ENCODE results near the gene NFIX. TPM values are rescaled to one million over a fixed set of nuclear protein-coding genes. Genes with fewer than 3 reads are reported as not detected.

The NFIX gene
- total RNA-seq, 1 experiment from 2014 or later: 144 TPM

- peaks cover 12% of the 10 kb centered on the region for H3K4me1 ChIP-seq (ENCODE audit: control insufficient read depth, insufficient read depth, low read length)
- no peak for ATAC-seq
- POLR2A ChIA-PET: no interaction called here
- CTCF ChIA-PET: interaction anchor here (1.1 kb wide), 1 partner anchor 19 kb away, joined by 4 read pairs; no protein-coding TSS in a partner anchor
- intact Hi-C loops (cut with micrococcal nuclease; ENCODE audit: unreplicated experiment): loop anchor here (10.0 kb wide), 1 partner anchor 50 kb away; no protein-coding TSS in a partner anchor
- H3K9me3 ChIP-seq (ENCODE audit: control insufficient read depth, insufficient read depth, low read depth, low read length): no peaks in the 10 kb centered on the region
- H3K27me3 ChIP-seq (ENCODE audit: control insufficient read depth, insufficient read depth, low read length): no peaks in the 10 kb centered on the region
- peak overlapping the region; percentile 69; the same call in 1 of the 2 replicates for H3K27ac ChIP-seq (ENCODE audit: low read length)
- H3K36me3 ChIP-seq (ENCODE audit: control insufficient read depth, insufficient read depth, low read length): no peaks in the 10 kb centered on the region
- BruUV-seq (replicated peaks): no TSS peak
- in situ Hi-C loops (cut with HindIII; ENCODE audit: low pct_unique_long_range_greater_than_20kb, low sequenced_read_pairs): no loop called here
- no peak for TF ChIP-seq REST (IDR thresholded peaks at IDR 0.05; ENCODE audit: insufficient read depth in 1 of 2, low read depth in 2 of 2, low read length in 1 of 2)
- TF ChIP-seq, protein P1, sequence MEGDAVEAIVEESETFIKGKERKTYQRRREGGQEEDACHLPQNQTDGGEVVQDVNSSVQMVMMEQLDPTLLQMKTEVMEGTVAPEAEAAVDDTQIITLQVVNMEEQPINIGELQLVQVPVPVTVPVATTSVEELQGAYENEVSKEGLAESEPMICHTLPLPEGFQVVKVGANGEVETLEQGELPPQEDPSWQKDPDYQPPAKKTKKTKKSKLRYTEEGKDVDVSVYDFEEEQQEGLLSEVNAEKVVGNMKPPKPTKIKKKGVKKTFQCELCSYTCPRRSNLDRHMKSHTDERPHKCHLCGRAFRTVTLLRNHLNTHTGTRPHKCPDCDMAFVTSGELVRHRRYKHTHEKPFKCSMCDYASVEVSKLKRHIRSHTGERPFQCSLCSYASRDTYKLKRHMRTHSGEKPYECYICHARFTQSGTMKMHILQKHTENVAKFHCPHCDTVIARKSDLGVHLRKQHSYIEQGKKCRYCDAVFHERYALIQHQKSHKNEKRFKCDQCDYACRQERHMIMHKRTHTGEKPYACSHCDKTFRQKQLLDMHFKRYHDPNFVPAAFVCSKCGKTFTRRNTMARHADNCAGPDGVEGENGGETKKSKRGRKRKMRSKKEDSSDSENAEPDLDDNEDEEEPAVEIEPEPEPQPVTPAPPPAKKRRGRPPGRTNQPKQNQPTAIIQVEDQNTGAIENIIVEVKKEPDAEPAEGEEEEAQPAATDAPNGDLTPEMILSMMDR (IDR thresholded peaks at IDR 0.05): no peak
- TF ChIP-seq SIN3A (IDR thresholded peaks at IDR 0.05; ENCODE audit: borderline replicate concordance, insufficient read depth, low read depth, low read length): no peak
- no peak for TF ChIP-seq TCF7L2 (IDR thresholded peaks at IDR 0.05; ENCODE audit: low read depth, low read length)
- no peak for TF ChIP-seq POLR2AphosphoS5 (IDR thresholded peaks at IDR 0.05; ENCODE audit: low read depth, low read length)
- no peak for DNase-seq (ENCODE audit: low read depth, low spot score)
- H3K4me3 ChIP-seq (ENCODE audit: low read depth in 2 of 2, low read length in 2 of 2): no peak overlapping the region
These were observed 10.6 kb upstream of the NFIX start for GRCh38 chr19:12984683-12985048.

- POLR2A ChIA-PET: interaction anchor here (0.6 kb wide), 1 partner anchor 81 kb away, joined by 3 read pairs; no protein-coding TSS in a partner anchor
- BruUV-seq (replicated peaks): no TSS peak
- DNase-seq (ENCODE audit: low read depth, low spot score): no peak
- TF ChIP-seq TCF7L2 (IDR thresholded peaks at IDR 0.05; ENCODE audit: low read depth, low read length) (no peak), POLR2AphosphoS5 (IDR thresholded peaks at IDR 0.05; ENCODE audit: low read depth, low read length) (no peak), SIN3A (IDR thresholded peaks at IDR 0.05; ENCODE audit: borderline replicate concordance, insufficient read depth, low read depth, low read length) (no peak), REST (IDR thresholded peaks at IDR 0.05; ENCODE audit: insufficient read depth in 1 of 2, low read depth in 2 of 2, low read length in 1 of 2) (no peak)
- TF ChIP-seq, protein P1 (IDR thresholded peaks at IDR 0.05): no peak
- Histone ChIP-seq H3K4me1 (ENCODE audit: control insufficient read depth, insufficient read depth, low read length) (peaks cover 12% of the 10 kb centered on the region), H3K36me3 (ENCODE audit: control insufficient read depth, insufficient read depth, low read length) (no peaks in the 10 kb centered on the region), H3K27ac (ENCODE audit: low read length) (no peak overlapping the region), H3K4me3 (ENCODE audit: low read depth in 2 of 2, low read length in 2 of 2) (no peak overlapping the region), H3K27me3 (ENCODE audit: control insufficient read depth, insufficient read depth, low read length) (no peaks in the 10 kb centered on the region), H3K9me3 (ENCODE audit: control insufficient read depth, insufficient read depth, low read depth, low read length) (no peaks in the 10 kb centered on the region)
- CTCF ChIA-PET: interaction anchor here (1.0 to 1.1 kb wide), 3 partner anchors 20 to 109 kb away, joined by 3 to 4 read pairs (median 3); no protein-coding TSS in a partner anchor
- in situ Hi-C loops (cut with HindIII; ENCODE audit: low pct_unique_long_range_greater_than_20kb, low sequenced_read_pairs): no loop called here
- intact Hi-C loops (cut with micrococcal nuclease; ENCODE audit: unreplicated experiment): loop anchor here (10.0 kb wide), 1 partner anchor 50 kb away; no protein-coding TSS in a partner anchor
- ATAC-seq: peak; percentile 53
These were observed 10.1 kb upstream of the NFIX start for GRCh38 chr19:12985049-12985776.

Data from Panc1 (cell line).